Breast epithelium (tissue), 4 donors: ENCODE results near the gene TRIM75. TPM values are rescaled to one million over a fixed set of nuclear protein-coding genes. Genes with fewer than 3 reads are reported as not detected.
"Not testable (repeated sequence)": the region's sequence is repeated elsewhere in the genome, so short reads cannot be mapped to it uniquely, and the experiment has no call there.

Experiments used
- DNase-seq, 2 donors: peaks; one replicate each; pipeline ENCODE4 v3.0.0-alpha.2; 2019; ENCODE audit warnings: low spot score in 2 of 2
- H3K27ac ChIP-seq, 2 donors: fragments of 200-600 bp; sonication (generic) in 1 of 2; one replicate each; pipeline ENCODE4 v1.5.1; 2016 to 2019; ENCODE audit warnings: mild to moderate bottlenecking in 1 of 2
- H3K27me3 ChIP-seq, 2 donors: fragments of 200-600 bp; sonication (generic) in 1 of 2; one replicate each; pipeline versions ENCODE4 v1.5.1 to v1.6.0; 2017 to 2019; ENCODE audit warnings: control low read depth in 1 of 2, mild to moderate bottlenecking in 1 of 2
- H3K36me3 ChIP-seq: fragments of 200-600 bp; one replicate; pipeline ENCODE4 v1.5.1; 2019
- H3K4me1 ChIP-seq, 2 donors: fragments of 200-600 bp; sonication (generic); one replicate each; pipeline ENCODE4 v1.5.1; 2016 to 2019; ENCODE audit warnings: control low read depth in 1 of 2
- H3K4me3 ChIP-seq, 3 donors: fragments of 200-600 bp; sonication (generic); 1 replicate in 2 of 3; 2 replicates in 1 of 3; pipeline ENCODE4 v1.5.1; 2016 to 2019; ENCODE audit warnings: mild to moderate bottlenecking in 3 of 3, moderate library complexity in 2 of 3
- H3K9me3 ChIP-seq, 2 donors: fragments of 200-600 bp; sonication (generic) in 1 of 2; one replicate each; pipeline ENCODE4 v1.5.1; 2016 to 2019; ENCODE audit warnings: control low read depth in 1 of 2
- CTCF ChIP-seq, 3 donors: fragments of 450-650 bp; IDR thresholded peaks; one replicate each; pipeline ENCODE4 v1.5.1; 2016 to 2017; ENCODE audit warnings: antibody characterized with exemption in 3 of 3, mild to moderate bottlenecking in 3 of 3, moderate library complexity in 3 of 3
- POLR2A ChIP-seq: fragments of 450-650 bp; IDR thresholded peaks from one replicate; pipeline ENCODE4 v1.6.1; 2016; ENCODE audit warnings: antibody characterized with exemption, mild to moderate bottlenecking, moderate library complexity
- POLR2AphosphoS5 ChIP-seq, 3 donors: sonication (generic); formaldehyde crosslinking; IDR thresholded peaks; one replicate each; pipeline ENCODE4 v1.6.1; 2017; ENCODE audit warnings: antibody characterized with exemption in 3 of 3
- intact Hi-C: fragments of 100-400 bp; cut with DNase I; formaldehyde crosslinking; loops from one replicate; pipeline ENCODE4 v1.15.1; 2023; ENCODE audit warnings: low total_unique reads
- total RNA-seq, 3 donors: library from RNA; depleted of rRNA; stranded (reverse); fragments of >200 nt; gene quantifications; one replicate each; pipeline ENCODE4 v1.1.0, GENCODE V29; 2016

TRIM75 gene
- total RNA-seq, 3 donors from 2014 or later = not detected

DNA sequence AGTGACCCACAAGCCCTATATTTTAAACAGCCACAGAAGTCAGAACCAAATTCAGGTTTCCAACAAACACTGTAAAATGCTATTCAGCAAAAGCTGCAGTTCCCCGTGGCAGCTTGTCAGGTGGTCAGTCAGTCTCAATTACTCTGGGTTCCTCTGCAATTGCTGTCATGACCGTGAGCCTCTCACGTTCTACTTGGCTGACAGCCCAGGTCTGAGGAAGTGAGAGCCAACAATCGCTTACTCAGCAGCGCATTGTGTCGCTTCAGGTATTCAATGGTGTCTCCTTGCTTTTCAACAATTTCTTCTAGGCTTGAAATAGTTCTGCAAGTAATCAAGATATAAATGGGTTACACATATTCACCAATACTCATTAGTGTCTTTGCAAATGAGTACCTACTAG lies 25.8 kb downstream of the TRIM75 start:
- no peak for DNase-seq
- TF ChIP-seq POLR2A = no peak
- TF ChIP-seq POLR2AphosphoS5 (IDR thresholded peaks at IDR 0.05) = no peak
- no peak for TF ChIP-seq CTCF (IDR thresholded peaks at IDR 0.05)
- no peaks in the 10 kb centered on the region for H3K27me3 ChIP-seq
- no peaks in the 10 kb centered on the region for H3K36me3 ChIP-seq
- H3K4me3 ChIP-seq = no peak overlapping the region
- no peaks in the 10 kb centered on the region for H3K9me3 ChIP-seq
- H3K27ac ChIP-seq = no peak overlapping the region
- intact Hi-C loops = no loop called here
- H3K4me1 ChIP-seq = no peaks in the 10 kb centered on the region

- H3K27me3 ChIP-seq, H3K4me1 ChIP-seq, H3K9me3 ChIP-seq, H3K27ac ChIP-seq, intact Hi-C loops, DNase-seq, H3K4me3 ChIP-seq, H3K36me3 ChIP-seq: not testable (repeated sequence)
These were observed 31.1 kb downstream of the TRIM75 start for GRCh38 chr4:165084787-165085186.

DNA sequence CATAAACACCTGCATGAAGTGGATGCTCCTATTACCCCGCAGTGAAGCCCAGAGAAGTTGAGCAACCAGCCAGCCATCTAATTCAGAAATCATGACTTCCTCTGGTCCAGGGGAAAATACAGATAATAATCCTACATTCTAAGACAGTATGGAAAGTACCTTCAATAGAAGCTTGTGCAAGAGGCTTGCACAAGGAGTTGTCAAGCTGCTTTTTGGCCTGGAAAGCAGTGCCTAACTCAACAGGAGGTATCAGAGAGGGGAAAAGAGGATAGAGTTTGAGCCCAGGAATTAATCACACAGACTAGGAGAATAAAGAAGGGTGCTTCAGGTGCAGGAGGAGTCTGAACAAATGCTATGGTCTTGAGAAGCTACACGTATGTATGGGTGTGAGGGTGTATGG lies 32.3 kb downstream of the TRIM75 start:
- no peaks in the 10 kb centered on the region for H3K27me3 ChIP-seq
- no peaks in the 10 kb centered on the region for H3K4me1 ChIP-seq
- H3K27ac ChIP-seq = no peak overlapping the region
- H3K4me3 ChIP-seq = no peak overlapping the region
- intact Hi-C loops = no loop called here
- H3K9me3 ChIP-seq = no peaks in the 10 kb centered on the region
- DNase-seq = no peak
- no peaks in the 10 kb centered on the region for H3K36me3 ChIP-seq
- no peak for TF ChIP-seq POLR2A
- TF ChIP-seq POLR2AphosphoS5 (IDR thresholded peaks at IDR 0.05) = no peak
- no peak for TF ChIP-seq CTCF (IDR thresholded peaks at IDR 0.05)

DNA sequence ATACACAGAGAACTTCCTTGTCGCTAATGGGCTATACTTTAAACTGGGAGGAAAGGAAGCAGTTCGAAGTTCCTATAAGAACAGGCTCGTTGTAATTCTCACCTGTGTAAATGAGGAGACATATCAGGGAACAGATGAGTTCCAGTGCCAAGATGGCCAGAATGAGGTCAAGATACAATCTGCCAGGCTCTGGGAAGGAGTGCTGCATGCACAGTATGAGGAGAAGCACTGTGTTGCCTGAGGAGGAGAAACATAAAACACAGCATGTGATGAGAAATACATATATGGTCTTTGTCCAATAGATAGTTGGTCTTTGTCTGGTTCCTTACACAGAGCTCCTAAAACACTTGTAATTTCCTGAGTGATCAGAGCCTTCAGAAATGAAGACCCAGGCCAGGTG lies 34.7 kb downstream of the TRIM75 start:
- intact Hi-C loops = no loop called here
- Histone ChIP-seq H3K27me3 (no peaks in the 10 kb centered on the region), H3K36me3 (no peaks in the 10 kb centered on the region), H3K9me3 (no peaks in the 10 kb centered on the region), H3K27ac (no peak overlapping the region), H3K4me1 (no peaks in the 10 kb centered on the region), H3K4me3 (no peak overlapping the region)
- TF ChIP-seq CTCF (IDR thresholded peaks at IDR 0.05) (no peak), POLR2AphosphoS5 (IDR thresholded peaks at IDR 0.05) (no peak), POLR2A (no peak)
- DNase-seq = no peak

DNA sequence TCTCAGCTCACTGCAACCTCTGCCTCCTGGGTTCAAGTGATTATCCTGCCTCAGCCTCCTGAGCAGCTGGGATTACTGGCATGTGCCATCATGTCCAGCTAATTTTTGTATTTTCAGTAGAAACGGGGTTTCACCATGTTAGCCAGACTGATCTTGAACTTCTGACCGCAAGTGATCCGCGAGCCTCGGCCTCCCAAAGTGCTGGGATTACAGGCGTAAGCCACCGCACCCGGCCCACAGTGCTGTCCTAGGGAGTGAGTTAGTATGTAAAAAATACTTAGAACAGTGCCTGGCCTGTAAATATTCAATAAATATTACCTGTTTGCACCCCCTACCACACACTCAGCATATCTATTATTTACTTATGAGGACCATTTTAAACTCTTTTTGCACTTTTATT lies 38.5 kb downstream of the TRIM75 start:
- H3K27ac ChIP-seq, H3K36me3 ChIP-seq, H3K27me3 ChIP-seq, DNase-seq, H3K4me1 ChIP-seq, intact Hi-C loops, H3K9me3 ChIP-seq, H3K4me3 ChIP-seq: not testable (repeated sequence)

DNA sequence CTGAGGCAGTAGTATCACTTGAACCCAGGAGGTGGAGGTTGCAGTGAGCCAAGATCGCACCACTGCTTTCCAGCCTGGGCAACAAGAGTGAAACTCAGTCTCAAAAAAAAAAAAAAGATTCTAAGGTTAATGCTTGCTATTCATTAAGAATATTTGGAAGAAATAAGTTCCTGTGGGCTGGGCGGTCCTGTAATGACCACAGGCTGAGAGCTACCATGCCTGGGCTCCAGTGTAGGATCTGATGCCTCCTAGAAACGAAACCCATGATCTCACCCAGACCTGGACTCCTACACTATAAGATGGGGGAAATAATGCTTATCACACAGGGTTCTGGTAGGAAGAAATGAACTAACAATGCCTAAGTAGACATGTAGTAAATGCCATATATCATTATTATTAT lies 41.2 kb downstream of the TRIM75 start:
- Histone ChIP-seq H3K9me3 (no peaks in the 10 kb centered on the region), H3K4me3 (no peak overlapping the region), H3K27ac (no peak overlapping the region), H3K4me1 (no peaks in the 10 kb centered on the region), H3K27me3 (no peaks in the 10 kb centered on the region), H3K36me3 (no peaks in the 10 kb centered on the region)
- intact Hi-C loops = no loop called here
- TF ChIP-seq POLR2A (no peak), POLR2AphosphoS5 (IDR thresholded peaks at IDR 0.05) (no peak), CTCF (IDR thresholded peaks at IDR 0.05) (no peak)
- DNase-seq = no peak
